ENCODE results near the gene ABHD3. TPM values are rescaled to one million over a fixed set of nuclear protein-coding genes. Genes with fewer than 3 reads are reported as not detected.
"Not testable (repeated sequence)": the region's sequence is repeated elsewhere in the genome, so short reads cannot be mapped to it uniquely, and the experiment has no call there.

The ABHD3 gene
- polyA plus RNA-seq, 1 donor from 2014 or later = 7.9 TPM

GRCh38 chr18:21678859-21679258 lies 25.7 kb downstream of the ABHD3 start:
- H3K4me3 ChIP-seq (ENCODE audit: low read length) = no peak overlapping the region
- no peak overlapping the region for H2AFZ ChIP-seq (ENCODE audit: low read depth, low read length)
- no peaks in the 10 kb centered on the region for H3K9me2 ChIP-seq (ENCODE audit: insufficient read depth, low read length)
- no peaks in the 10 kb centered on the region for H3K36me3 ChIP-seq (ENCODE audit: insufficient read depth, low read length)
- H3K27ac ChIP-seq (ENCODE audit: low read length) = no peak overlapping the region
- no peak overlapping the region for H3K9ac ChIP-seq (ENCODE audit: low read length)
- no peaks in the 10 kb centered on the region for H3F3A ChIP-seq (ENCODE audit: insufficient read depth, low read length, poor library complexity, severe bottlenecking)
- H3K27me3 ChIP-seq (ENCODE audit: insufficient read depth, low read depth, low read length) = no peaks in the 10 kb centered on the region
- H3K9me3 ChIP-seq (ENCODE audit: low read length) = no peaks in the 10 kb centered on the region
- no peak overlapping the region for H3K4me2 ChIP-seq (ENCODE audit: low read length)
- H3K79me2 ChIP-seq (replicated peaks; ENCODE audit: insufficient read depth, low read length) = no peaks in the 10 kb centered on the region
- H4K20me1 ChIP-seq (ENCODE audit: insufficient read depth) = no peaks in the 10 kb centered on the region
- TF ChIP-seq TAF1 (IDR thresholded peaks at IDR 0.05; ENCODE audit: low read depth) (no peak), MXI1 (conservative IDR thresholded peaks at IDR 0.05; ENCODE audit: poor library complexity, severe bottlenecking) (no peak), POLR2AphosphoS5 (IDR thresholded peaks at IDR 0.05) (no peak), EP300 (conservative IDR thresholded peaks at IDR 0.05; ENCODE audit: poor library complexity, severe bottlenecking) (no peak), REST (IDR thresholded peaks at IDR 0.05; ENCODE audit: borderline replicate concordance) (no peak), EZH2 (IDR thresholded peaks at IDR 0.05; ENCODE audit: borderline replicate concordance, insufficient read depth, low read length, poor library complexity, severe bottlenecking) (no peak)

DNA sequence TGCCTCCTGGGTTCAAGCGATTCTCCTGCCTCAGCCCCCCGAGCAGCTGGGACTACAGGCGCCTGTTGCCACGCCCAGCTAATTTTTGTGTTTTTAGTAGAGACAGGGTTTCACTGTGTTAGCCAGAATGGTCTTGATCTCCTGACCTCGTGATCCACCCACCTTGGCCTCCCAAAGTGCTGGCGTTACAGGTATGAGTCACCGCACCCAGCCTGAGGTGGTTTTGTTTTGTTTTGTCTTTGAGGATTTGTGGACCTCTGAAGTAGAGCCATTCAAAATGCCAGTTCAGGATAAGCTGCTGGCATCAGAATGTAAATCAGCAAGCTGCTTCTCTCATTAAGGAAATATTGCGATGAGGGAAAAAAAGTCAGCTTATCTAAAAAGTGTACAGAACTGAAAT lies 29.2 kb downstream of the ABHD3 start:
- H3F3A ChIP-seq (ENCODE audit: insufficient read depth, low read length, poor library complexity, severe bottlenecking); H3K9ac ChIP-seq (ENCODE audit: low read length); H3K79me2 ChIP-seq (replicated peaks; ENCODE audit: insufficient read depth, low read length); H2AFZ ChIP-seq (ENCODE audit: low read depth, low read length); H3K27me3 ChIP-seq (ENCODE audit: insufficient read depth, low read depth, low read length); H4K20me1 ChIP-seq (ENCODE audit: insufficient read depth); H3K9me2 ChIP-seq (ENCODE audit: insufficient read depth, low read length); H3K9me3 ChIP-seq (ENCODE audit: low read length); H3K4me2 ChIP-seq (ENCODE audit: low read length); H3K27ac ChIP-seq (ENCODE audit: low read length); H3K36me3 ChIP-seq (ENCODE audit: insufficient read depth, low read length); H3K4me3 ChIP-seq (ENCODE audit: low read length): not testable (repeated sequence)

- Histone ChIP-seq H3K4me3 (ENCODE audit: low read length) (no peak overlapping the region), H3K9ac (ENCODE audit: low read length) (no peak overlapping the region), H3K36me3 (ENCODE audit: insufficient read depth, low read length) (no peaks in the 10 kb centered on the region), H4K20me1 (ENCODE audit: insufficient read depth) (no peaks in the 10 kb centered on the region), H3K4me2 (ENCODE audit: low read length) (no peak overlapping the region), H2AFZ (ENCODE audit: low read depth, low read length) (no peak overlapping the region), H3K79me2 (replicated peaks; ENCODE audit: insufficient read depth, low read length) (no peaks in the 10 kb centered on the region), H3K9me2 (ENCODE audit: insufficient read depth, low read length) (no peaks in the 10 kb centered on the region), H3K9me3 (ENCODE audit: low read length) (no peaks in the 10 kb centered on the region), H3F3A (ENCODE audit: insufficient read depth, low read length, poor library complexity, severe bottlenecking) (no peaks in the 10 kb centered on the region), H3K27me3 (ENCODE audit: insufficient read depth, low read depth, low read length) (no peaks in the 10 kb centered on the region), H3K27ac (ENCODE audit: low read length) (no peak overlapping the region)
- TF ChIP-seq SMC3 (conservative IDR thresholded peaks at IDR 0.05; ENCODE audit: poor library complexity) = no peak
- no peak for TF ChIP-seq REST (IDR thresholded peaks at IDR 0.05; ENCODE audit: borderline replicate concordance)
- no peak for TF ChIP-seq MXI1 (conservative IDR thresholded peaks at IDR 0.05; ENCODE audit: poor library complexity, severe bottlenecking)
- TF ChIP-seq EZH2 (IDR thresholded peaks at IDR 0.05; ENCODE audit: borderline replicate concordance, insufficient read depth, low read length, poor library complexity, severe bottlenecking) = no peak
- TF ChIP-seq TAF1 (IDR thresholded peaks at IDR 0.05; ENCODE audit: low read depth) = no peak
- no peak for TF ChIP-seq POLR2AphosphoS5 (IDR thresholded peaks at IDR 0.05)
- no peak for TF ChIP-seq RAD21 (conservative IDR thresholded peaks at IDR 0.05)
- no peak for TF ChIP-seq EP300 (conservative IDR thresholded peaks at IDR 0.05; ENCODE audit: poor library complexity, severe bottlenecking)
- TF ChIP-seq, protein P1, sequence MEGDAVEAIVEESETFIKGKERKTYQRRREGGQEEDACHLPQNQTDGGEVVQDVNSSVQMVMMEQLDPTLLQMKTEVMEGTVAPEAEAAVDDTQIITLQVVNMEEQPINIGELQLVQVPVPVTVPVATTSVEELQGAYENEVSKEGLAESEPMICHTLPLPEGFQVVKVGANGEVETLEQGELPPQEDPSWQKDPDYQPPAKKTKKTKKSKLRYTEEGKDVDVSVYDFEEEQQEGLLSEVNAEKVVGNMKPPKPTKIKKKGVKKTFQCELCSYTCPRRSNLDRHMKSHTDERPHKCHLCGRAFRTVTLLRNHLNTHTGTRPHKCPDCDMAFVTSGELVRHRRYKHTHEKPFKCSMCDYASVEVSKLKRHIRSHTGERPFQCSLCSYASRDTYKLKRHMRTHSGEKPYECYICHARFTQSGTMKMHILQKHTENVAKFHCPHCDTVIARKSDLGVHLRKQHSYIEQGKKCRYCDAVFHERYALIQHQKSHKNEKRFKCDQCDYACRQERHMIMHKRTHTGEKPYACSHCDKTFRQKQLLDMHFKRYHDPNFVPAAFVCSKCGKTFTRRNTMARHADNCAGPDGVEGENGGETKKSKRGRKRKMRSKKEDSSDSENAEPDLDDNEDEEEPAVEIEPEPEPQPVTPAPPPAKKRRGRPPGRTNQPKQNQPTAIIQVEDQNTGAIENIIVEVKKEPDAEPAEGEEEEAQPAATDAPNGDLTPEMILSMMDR (IDR thresholded peaks at IDR 0.05; ENCODE audit: poor library complexity, severe bottlenecking) = no peak
Observed at GRCh38 chr18:21672521-21673267, 31.9 kb downstream of the ABHD3 start.

Measured in neural cell (in vitro differentiated cells).